ENCODE data around the gene CDK19. TPM values are rescaled to one million over a fixed set of nuclear protein-coding genes. Genes with fewer than 3 reads are reported as not detected.
"Not testable (repeated sequence)": the region's sequence is repeated elsewhere in the genome, so short reads cannot be mapped to it uniquely, and the experiment has no call there.

The CDK19 gene
- total RNA-seq, 1 donor from 2014 or later, result 26.6 TPM

GRCh38 chr6:110612298-110612697 lies 203.0 kb downstream of the CDK19 start:
- Histone ChIP-seq H3K27ac (no peak overlapping the region), H3K4me1 (no peaks in the 10 kb centered on the region), H3K36me3 (peaks cover 17% of the 10 kb centered on the region), H3K4me3 (no peak overlapping the region), H3K27me3 (no peaks in the 10 kb centered on the region), H3K9me3 (no peaks in the 10 kb centered on the region)
- TF ChIP-seq CTCF (IDR thresholded peaks at IDR 0.05), result no peak
- intact Hi-C loops (cut with DNase I), result no loop called here
- no peak for ATAC-seq
- no peak for DNase-seq

GRCh38 chr6:110609101-110609500 lies 206.2 kb downstream of the CDK19 start:
- no peak for TF ChIP-seq CTCF (IDR thresholded peaks at IDR 0.05)
- ATAC-seq, result no peak
- H3K27ac ChIP-seq, result no peak overlapping the region
- intact Hi-C loops (cut with DNase I), result no loop called here
- no peak overlapping the region for H3K4me3 ChIP-seq
- H3K27me3 ChIP-seq, result no peaks in the 10 kb centered on the region
- H3K4me1 ChIP-seq, result no peaks in the 10 kb centered on the region
- peaks cover 8% of the 10 kb centered on the region for H3K36me3 ChIP-seq
- no peaks in the 10 kb centered on the region for H3K9me3 ChIP-seq
- no peak for DNase-seq

GRCh38 chr6:110608151-110608550 lies 207.1 kb downstream of the CDK19 start:
- H3K36me3 ChIP-seq, result no peaks in the 10 kb centered on the region
- TF ChIP-seq CTCF (IDR thresholded peaks at IDR 0.05), result no peak
- no peak overlapping the region for H3K27ac ChIP-seq
- DNase-seq, result no peak
- intact Hi-C loops (cut with DNase I), result no loop called here
- no peak overlapping the region for H3K4me3 ChIP-seq
- no peaks in the 10 kb centered on the region for H3K27me3 ChIP-seq
- no peak for ATAC-seq
- H3K4me1 ChIP-seq, result no peaks in the 10 kb centered on the region
- H3K9me3 ChIP-seq, result no peaks in the 10 kb centered on the region

- no peak overlapping the region for H3K27ac ChIP-seq
Measured at GRCh38 chr6:110606151-110606550, 209.1 kb downstream of the CDK19 start.

GRCh38 chr6:110600640-110601039 lies 214.6 kb downstream of the CDK19 start:
- H3K27me3 ChIP-seq; H3K4me3 ChIP-seq; H3K27ac ChIP-seq; H3K9me3 ChIP-seq; DNase-seq; ATAC-seq; H3K4me1 ChIP-seq; H3K36me3 ChIP-seq; intact Hi-C loops (cut with DNase I): not testable (repeated sequence)

More at GRCh38 chr6:110606151-110606550, 209.1 kb downstream of the CDK19 start:
- Histone ChIP-seq H3K4me1 (no peaks in the 10 kb centered on the region), H3K27me3 (no peaks in the 10 kb centered on the region), H3K9me3 (no peaks in the 10 kb centered on the region), H3K4me3 (no peak overlapping the region), H3K36me3 (no peaks in the 10 kb centered on the region)
- no peak for DNase-seq
- intact Hi-C loops (cut with DNase I), result no loop called here
- no peak for ATAC-seq
- TF ChIP-seq CTCF (IDR thresholded peaks at IDR 0.05), result no peak

GRCh38 chr6:110597761-110598160 lies 217.5 kb downstream of the CDK19 start:
- TF ChIP-seq CTCF (IDR thresholded peaks at IDR 0.05), result no peak
- Histone ChIP-seq H3K4me1 (no peaks in the 10 kb centered on the region), H3K4me3 (no peak overlapping the region), H3K27me3 (no peaks in the 10 kb centered on the region), H3K27ac (no peak overlapping the region), H3K9me3 (no peaks in the 10 kb centered on the region), H3K36me3 (no peaks in the 10 kb centered on the region)
- intact Hi-C loops (cut with DNase I), result no loop called here
- ATAC-seq, result no peak
- DNase-seq, result no peak
